GM23338 (cell line): ENCODE measurements around the gene CABLES1. TPM values are rescaled to one million over a fixed set of nuclear protein-coding genes. Genes with fewer than 3 reads are reported as not detected.
A peak's percentile ranks its signal among the peaks of the same experiment; 100 is the strongest.

Experiments
- ATAC-seq: fragments of 200-7000 bp; cut with Tn5 transposase; 3 replicates; pipeline ENCODE4 v1.9.1; 2020
- DNase-seq: peaks from one replicate; pipeline ENCODE4 v3.0.0-alpha.2; 2015; ENCODE audit warnings: low spot score
- H2AFZ ChIP-seq: fragments of 200-600 bp; sonication (generic); 2 replicates; pipeline ENCODE4 v1.8.0; 2016; ENCODE audit warnings: antibody characterized with exemption, mild to moderate bottlenecking, moderate library complexity
- H3F3A ChIP-seq: fragments of 200-600 bp; sonication (generic); replicated peaks from 2 replicates; pipeline ENCODE4 v1.8.0; 2017; ENCODE audit warnings: antibody characterized with exemption, mixed run types, low read depth
- H3K27ac ChIP-seq: fragments of 200-600 bp; sonication (generic); 2 replicates; pipeline ENCODE4 v1.6.1; 2016; ENCODE audit warnings: low read depth
- H3K27me3 ChIP-seq: fragments of 200-600 bp; sonication (generic); 2 replicates; pipeline ENCODE4 v1.8.0; 2016; ENCODE audit warnings: mild to moderate bottlenecking, mixed run types, moderate library complexity; ENCODE audit not compliant: insufficient read depth
- H3K36me3 ChIP-seq: fragments of 200-600 bp; sonication (generic); 2 replicates; pipeline ENCODE4 v1.8.0; 2016; ENCODE audit warnings: mild to moderate bottlenecking; ENCODE audit not compliant: insufficient read depth
- H3K4me1 ChIP-seq: fragments of 200-600 bp; sonication (generic); 2 replicates; pipeline ENCODE4 v1.8.0; 2016; ENCODE audit warnings: mild to moderate bottlenecking, moderate library complexity; ENCODE audit not compliant: insufficient read depth
- H3K4me2 ChIP-seq: fragments of 200-600 bp; sonication (generic); 2 replicates; pipeline ENCODE4 v1.7.1; 2017; ENCODE audit warnings: mixed run types
- H3K4me3 ChIP-seq: fragments of 200-600 bp; sonication (generic); 2 replicates; pipeline ENCODE4 v1.6.1; 2016; ENCODE audit warnings: mixed run types
- H3K79me2 ChIP-seq: fragments of 200-600 bp; sonication (generic); replicated peaks from 2 replicates; pipeline ENCODE4 v1.8.0; 2017; ENCODE audit warnings: mild to moderate bottlenecking; ENCODE audit not compliant: insufficient read depth
- H3K9me2 ChIP-seq: fragments of 200-600 bp; sonication (generic); 2 replicates; pipeline ENCODE4 v1.8.0; 2017; ENCODE audit not compliant: insufficient read depth
- H4K20me1 ChIP-seq: fragments of 200-600 bp; sonication (generic); replicated peaks from 2 replicates; pipeline ENCODE4 v1.8.0; 2017; ENCODE audit warnings: mild to moderate bottlenecking; ENCODE audit not compliant: insufficient read depth
- H3K27ac Mint-ChIP-seq: 2 replicates; pipeline ENCODE4 v1.8.0; 2020; ENCODE audit warnings: inconsistent platforms, mild to moderate bottlenecking, moderate library complexity, mixed read lengths
- H3K27me3 Mint-ChIP-seq: 3 replicates; pipeline ENCODE4 v1.8.0; 2022; ENCODE audit warnings: low read depth, mild to moderate bottlenecking, moderate library complexity, mixed read lengths, inconsistent platforms; ENCODE audit not compliant: insufficient read depth, poor library complexity
- H3K36me3 Mint-ChIP-seq: 3 replicates; pipeline ENCODE4 v1.8.0; 2021; ENCODE audit warnings: low read depth, mild to moderate bottlenecking, inconsistent platforms, moderate library complexity, mixed read lengths
- H3K4me1 Mint-ChIP-seq: 3 replicates; pipeline ENCODE4 v1.8.0; 2020; ENCODE audit warnings: mild to moderate bottlenecking, inconsistent platforms, mixed read lengths
- H3K4me3 Mint-ChIP-seq: 3 replicates; pipeline ENCODE4 v1.8.0; 2021; ENCODE audit warnings: moderate library complexity, mild to moderate bottlenecking, inconsistent platforms, mixed read lengths
- H3K9me3 Mint-ChIP-seq: 3 replicates; pipeline ENCODE4 v1.8.0; 2020; ENCODE audit warnings: moderate library complexity, mild to moderate bottlenecking, inconsistent platforms, mixed read lengths
- CREB1 ChIP-seq: fragments of 250-450 bp; sonication (Bioruptor Pico); IDR thresholded peaks from 2 replicates; pipeline ENCODE4 v1.5.0; 2020; ENCODE audit warnings: low read depth, mild to moderate bottlenecking, moderate library complexity
- STAT1 ChIP-seq: IDR thresholded peaks from one replicate; pipeline ENCODE4 v1.6.1; 2016; ENCODE audit warnings: antibody characterized with exemption; ENCODE audit not compliant: unreplicated experiment
- ZNF114 ChIP-seq: fragments of 250-450 bp; sonication (Bioruptor Pico); IDR thresholded peaks from 2 replicates; pipeline ENCODE4 v1.5.0; 2020; ENCODE audit warnings: mild to moderate bottlenecking, moderate library complexity
- ZNF331 ChIP-seq: fragments of 250-450 bp; sonication (Bioruptor Pico); IDR thresholded peaks from 2 replicates; pipeline ENCODE4 v1.5.0; 2020; ENCODE audit warnings: low read depth, mild to moderate bottlenecking, moderate library complexity
- polyA plus RNA-seq: library from polyadenylated mRNA; unstranded; fragments of >200 nt; fragmentation: Nextera tagmentation; extraction: Ambion mirVana; gene quantifications from 2 replicates; pipeline ENCODE4 v1.2.1, GENCODE V29; 2016
- total RNA-seq: library from RNA; depleted of rRNA; stranded (reverse); fragments of >200 nt; shearing (Covaris generic); gene quantifications from 2 replicates; pipeline ENCODE4 v1.2.3, GENCODE V29; 2014
- TF ChIP-seq, protein P1 (sequence below): IDR thresholded peaks from 2 replicates; pipeline ENCODE4 v1.6.1; 2016; ENCODE audit warnings: antibody characterized with exemption
- TF ChIP-seq, protein P2 (sequence below): fragments of 250-450 bp; sonication (Bioruptor Pico); IDR thresholded peaks from 2 replicates; pipeline ENCODE4 v1.5.0; 2020; ENCODE audit warnings: mild to moderate bottlenecking, moderate library complexity
- TF ChIP-seq, protein P3 (sequence below): IDR thresholded peaks from one replicate; pipeline ENCODE4 v1.6.1; 2018; ENCODE audit warnings: antibody characterized with exemption; ENCODE audit not compliant: unreplicated experiment
- TF ChIP-seq, protein P4 (sequence below), 2 experiments: fragments of 200-600 bp in 1 of 2; sonication (generic) in 1 of 2; conservative IDR thresholded peaks; 2 replicates each; pipeline versions ENCODE4 v1.5.1 to v1.6.1; 2016 to 2017; ENCODE audit warnings: antibody characterized with exemption in 2 of 2, low read depth in 2 of 2, mild to moderate bottlenecking in 2 of 2, moderate library complexity in 1 of 2

CABLES1 gene
- total and polyA plus RNA-seq, 2 experiments from 2014 or later: 2.6 to 12.4 TPM

DNA sequence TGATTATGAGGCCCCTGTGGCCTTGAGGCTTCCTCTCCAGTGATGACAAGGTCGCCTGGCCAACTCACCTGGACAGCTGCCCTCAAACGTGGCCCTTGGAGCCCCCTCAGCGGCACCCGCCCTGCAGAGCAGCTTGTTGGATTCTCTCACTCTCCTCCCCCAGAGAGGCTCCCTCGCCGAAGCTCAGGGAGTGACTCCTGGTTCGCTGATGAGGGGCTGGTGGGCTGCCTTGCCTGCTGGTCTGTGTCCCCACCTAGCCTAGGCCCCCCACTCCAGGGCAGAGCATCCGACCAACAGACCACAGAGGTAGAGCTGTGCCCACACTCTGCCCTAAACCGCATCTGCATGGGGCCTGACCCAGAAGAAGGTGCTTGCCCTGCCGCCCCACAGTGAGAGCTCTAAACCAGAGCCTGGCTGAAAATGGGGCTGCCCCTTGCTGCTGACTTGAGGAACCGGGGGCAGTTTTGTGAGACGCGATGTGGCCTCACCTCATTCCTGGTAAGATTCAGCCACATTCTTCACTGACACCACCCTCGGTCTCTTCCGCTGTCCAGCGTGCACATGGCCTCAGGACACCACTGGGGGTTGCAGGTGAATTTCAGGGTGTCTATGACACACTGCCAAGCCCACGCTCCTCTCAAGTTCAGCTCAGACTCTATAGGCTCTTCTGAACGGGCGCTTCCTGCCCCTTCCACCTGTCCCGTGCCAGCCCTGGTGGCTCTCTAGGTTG, 131.6 kb downstream of the CABLES1 start:
- peaks cover 12% of the 10 kb centered on the region for H3K9me2 ChIP-seq
- H3F3A ChIP-seq: no peaks in the 10 kb centered on the region
- no peaks in the 10 kb centered on the region for H3K27me3 ChIP-seq
- Mint-ChIP-seq H3K27me3 (peaks cover 9% of the 10 kb centered on the region), H3K36me3 (peaks cover 43% of the 10 kb centered on the region), H3K4me1 (peaks cover 20% of the 10 kb centered on the region), H3K9me3 (peaks cover 36% of the 10 kb centered on the region), H3K4me3 (no peak overlapping the region; the same call in 2 of the 3 replicates), H3K27ac (0 out of 2 replicates have a peak overlapping the region, but pooled peaks have one; percentile 27)
- TF ChIP-seq, protein P1, sequence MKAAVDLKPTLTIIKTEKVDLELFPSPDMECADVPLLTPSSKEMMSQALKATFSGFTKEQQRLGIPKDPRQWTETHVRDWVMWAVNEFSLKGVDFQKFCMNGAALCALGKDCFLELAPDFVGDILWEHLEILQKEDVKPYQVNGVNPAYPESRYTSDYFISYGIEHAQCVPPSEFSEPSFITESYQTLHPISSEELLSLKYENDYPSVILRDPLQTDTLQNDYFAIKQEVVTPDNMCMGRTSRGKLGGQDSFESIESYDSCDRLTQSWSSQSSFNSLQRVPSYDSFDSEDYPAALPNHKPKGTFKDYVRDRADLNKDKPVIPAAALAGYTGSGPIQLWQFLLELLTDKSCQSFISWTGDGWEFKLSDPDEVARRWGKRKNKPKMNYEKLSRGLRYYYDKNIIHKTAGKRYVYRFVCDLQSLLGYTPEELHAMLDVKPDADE: no peak
- TF ChIP-seq, protein P2, sequence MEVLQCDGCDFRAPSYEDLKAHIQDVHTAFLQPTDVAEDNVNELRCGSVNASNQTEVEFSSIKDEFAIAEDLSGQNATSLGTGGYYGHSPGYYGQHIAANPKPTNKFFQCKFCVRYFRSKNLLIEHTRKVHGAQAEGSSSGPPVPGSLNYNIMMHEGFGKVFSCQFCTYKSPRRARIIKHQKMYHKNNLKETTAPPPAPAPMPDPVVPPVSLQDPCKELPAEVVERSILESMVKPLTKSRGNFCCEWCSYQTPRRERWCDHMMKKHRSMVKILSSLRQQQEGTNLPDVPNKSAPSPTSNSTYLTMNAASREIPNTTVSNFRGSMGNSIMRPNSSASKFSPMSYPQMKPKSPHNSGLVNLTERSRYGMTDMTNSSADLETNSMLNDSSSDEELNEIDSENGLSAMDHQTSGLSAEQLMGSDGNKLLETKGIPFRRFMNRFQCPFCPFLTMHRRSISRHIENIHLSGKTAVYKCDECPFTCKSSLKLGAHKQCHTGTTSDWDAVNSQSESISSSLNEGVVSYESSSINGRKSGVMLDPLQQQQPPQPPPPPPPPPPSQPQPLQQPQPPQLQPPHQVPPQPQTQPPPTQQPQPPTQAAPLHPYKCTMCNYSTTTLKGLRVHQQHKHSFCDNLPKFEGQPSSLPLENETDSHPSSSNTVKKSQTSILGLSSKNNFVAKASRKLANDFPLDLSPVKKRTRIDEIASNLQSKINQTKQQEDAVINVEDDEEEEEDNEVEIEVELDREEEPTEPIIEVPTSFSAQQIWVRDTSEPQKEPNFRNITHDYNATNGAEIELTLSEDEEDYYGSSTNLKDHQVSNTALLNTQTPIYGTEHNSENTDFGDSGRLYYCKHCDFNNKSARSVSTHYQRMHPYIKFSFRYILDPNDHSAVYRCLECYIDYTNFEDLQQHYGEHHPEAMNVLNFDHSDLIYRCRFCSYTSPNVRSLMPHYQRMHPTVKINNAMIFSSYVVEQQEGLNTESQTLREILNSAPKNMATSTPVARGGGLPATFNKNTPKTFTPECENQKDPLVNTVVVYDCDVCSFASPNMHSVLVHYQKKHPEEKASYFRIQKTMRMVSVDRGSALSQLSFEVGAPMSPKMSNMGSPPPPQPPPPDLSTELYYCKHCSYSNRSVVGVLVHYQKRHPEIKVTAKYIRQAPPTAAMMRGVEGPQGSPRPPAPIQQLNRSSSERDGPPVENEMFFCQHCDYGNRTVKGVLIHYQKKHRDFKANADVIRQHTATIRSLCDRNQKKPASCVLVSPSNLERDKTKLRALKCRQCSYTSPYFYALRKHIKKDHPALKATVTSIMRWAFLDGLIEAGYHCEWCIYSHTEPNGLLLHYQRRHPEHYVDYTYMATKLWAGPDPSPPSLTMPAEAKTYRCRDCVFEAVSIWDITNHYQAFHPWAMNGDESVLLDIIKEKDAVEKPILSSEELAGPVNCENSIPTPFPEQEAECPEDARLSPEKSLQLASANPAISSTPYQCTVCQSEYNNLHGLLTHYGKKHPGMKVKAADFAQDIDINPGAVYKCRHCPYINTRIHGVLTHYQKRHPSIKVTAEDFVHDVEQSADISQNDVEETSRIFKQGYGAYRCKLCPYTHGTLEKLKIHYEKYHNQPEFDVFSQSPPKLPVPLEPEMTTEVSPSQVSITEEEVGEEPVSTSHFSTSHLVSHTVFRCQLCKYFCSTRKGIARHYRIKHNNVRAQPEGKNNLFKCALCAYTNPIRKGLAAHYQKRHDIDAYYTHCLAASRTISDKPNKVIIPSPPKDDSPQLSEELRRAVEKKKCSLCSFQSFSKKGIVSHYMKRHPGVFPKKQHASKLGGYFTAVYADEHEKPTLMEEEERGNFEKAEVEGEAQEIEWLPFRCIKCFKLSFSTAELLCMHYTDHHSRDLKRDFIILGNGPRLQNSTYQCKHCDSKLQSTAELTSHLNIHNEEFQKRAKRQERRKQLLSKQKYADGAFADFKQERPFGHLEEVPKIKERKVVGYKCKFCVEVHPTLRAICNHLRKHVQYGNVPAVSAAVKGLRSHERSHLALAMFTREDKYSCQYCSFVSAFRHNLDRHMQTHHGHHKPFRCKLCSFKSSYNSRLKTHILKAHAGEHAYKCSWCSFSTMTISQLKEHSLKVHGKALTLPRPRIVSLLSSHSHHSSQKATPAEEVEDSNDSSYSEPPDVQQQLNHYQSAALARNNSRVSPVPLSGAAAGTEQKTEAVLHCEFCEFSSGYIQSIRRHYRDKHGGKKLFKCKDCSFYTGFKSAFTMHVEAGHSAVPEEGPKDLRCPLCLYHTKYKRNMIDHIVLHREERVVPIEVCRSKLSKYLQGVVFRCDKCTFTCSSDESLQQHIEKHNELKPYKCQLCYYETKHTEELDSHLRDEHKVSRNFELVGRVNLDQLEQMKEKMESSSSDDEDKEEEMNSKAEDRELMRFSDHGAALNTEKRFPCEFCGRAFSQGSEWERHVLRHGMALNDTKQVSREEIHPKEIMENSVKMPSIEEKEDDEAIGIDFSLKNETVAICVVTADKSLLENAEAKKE (CRISPR knock-in tag): no peak
- no peak overlapping the region for H2AFZ ChIP-seq
- DNase-seq: no peak
- H3K4me1 ChIP-seq: peaks cover 18% of the 10 kb centered on the region
- 0 out of 2 replicates have a peak, but pooled peaks cover 6% of the 10 kb centered on the region for H3K36me3 ChIP-seq
- H4K20me1 ChIP-seq: no peaks in the 10 kb centered on the region
- no peak for ATAC-seq
- H3K4me3 ChIP-seq: no peak overlapping the region
- no peak overlapping the region for H3K4me2 ChIP-seq
- no peaks in the 10 kb centered on the region for H3K79me2 ChIP-seq
- no peak overlapping the region for H3K27ac ChIP-seq

DNA sequence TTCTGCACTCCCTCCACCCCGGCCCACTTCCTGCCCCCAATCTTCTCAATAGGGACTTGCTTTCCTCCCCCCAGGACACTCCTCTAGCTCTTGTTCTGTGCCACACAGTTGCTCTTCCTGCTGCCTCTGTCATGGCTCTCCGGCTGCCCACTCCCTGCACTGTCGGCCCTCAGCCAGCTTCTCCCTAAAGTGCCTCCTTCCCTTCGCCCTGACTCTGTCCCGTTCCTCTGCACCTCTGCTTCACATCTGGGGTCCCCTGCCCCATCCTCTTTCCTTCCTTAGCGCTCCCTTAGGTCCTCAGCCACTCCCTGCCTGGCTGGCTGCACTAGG, 132.1 kb downstream of the CABLES1 start:
- Mint-ChIP-seq H3K4me3 (no peak overlapping the region; the same call in 2 of the 3 replicates), H3K4me1 (peaks cover 20% of the 10 kb centered on the region), H3K27me3 (peaks cover 9% of the 10 kb centered on the region), H3K9me3 (peaks cover 38% of the 10 kb centered on the region), H3K36me3 (peaks cover 46% of the 10 kb centered on the region), H3K27ac (peak overlapping the region; percentile 27; the same call in 1 of the 2 replicates)
- Histone ChIP-seq H3K4me1 (peaks cover 18% of the 10 kb centered on the region), H3K4me3 (no peak overlapping the region), H3K27me3 (no peaks in the 10 kb centered on the region), H2AFZ (no peak overlapping the region), H3K79me2 (no peaks in the 10 kb centered on the region), H3F3A (no peaks in the 10 kb centered on the region), H3K27ac (no peak overlapping the region), H3K9me2 (peaks cover 8% of the 10 kb centered on the region), H4K20me1 (no peaks in the 10 kb centered on the region), H3K4me2 (no peak overlapping the region), H3K36me3 (0 out of 2 replicates have a peak, but pooled peaks cover 6% of the 10 kb centered on the region)
- ATAC-seq: no peak
- DNase-seq: no peak
- TF ChIP-seq CREB1 (CRISPR knock-in tag): no peak
- no peak for TF ChIP-seq STAT1
- no peak for TF ChIP-seq ZNF331 (CRISPR knock-in tag)
- no peak for TF ChIP-seq ZNF114
- TF ChIP-seq, protein P3, sequence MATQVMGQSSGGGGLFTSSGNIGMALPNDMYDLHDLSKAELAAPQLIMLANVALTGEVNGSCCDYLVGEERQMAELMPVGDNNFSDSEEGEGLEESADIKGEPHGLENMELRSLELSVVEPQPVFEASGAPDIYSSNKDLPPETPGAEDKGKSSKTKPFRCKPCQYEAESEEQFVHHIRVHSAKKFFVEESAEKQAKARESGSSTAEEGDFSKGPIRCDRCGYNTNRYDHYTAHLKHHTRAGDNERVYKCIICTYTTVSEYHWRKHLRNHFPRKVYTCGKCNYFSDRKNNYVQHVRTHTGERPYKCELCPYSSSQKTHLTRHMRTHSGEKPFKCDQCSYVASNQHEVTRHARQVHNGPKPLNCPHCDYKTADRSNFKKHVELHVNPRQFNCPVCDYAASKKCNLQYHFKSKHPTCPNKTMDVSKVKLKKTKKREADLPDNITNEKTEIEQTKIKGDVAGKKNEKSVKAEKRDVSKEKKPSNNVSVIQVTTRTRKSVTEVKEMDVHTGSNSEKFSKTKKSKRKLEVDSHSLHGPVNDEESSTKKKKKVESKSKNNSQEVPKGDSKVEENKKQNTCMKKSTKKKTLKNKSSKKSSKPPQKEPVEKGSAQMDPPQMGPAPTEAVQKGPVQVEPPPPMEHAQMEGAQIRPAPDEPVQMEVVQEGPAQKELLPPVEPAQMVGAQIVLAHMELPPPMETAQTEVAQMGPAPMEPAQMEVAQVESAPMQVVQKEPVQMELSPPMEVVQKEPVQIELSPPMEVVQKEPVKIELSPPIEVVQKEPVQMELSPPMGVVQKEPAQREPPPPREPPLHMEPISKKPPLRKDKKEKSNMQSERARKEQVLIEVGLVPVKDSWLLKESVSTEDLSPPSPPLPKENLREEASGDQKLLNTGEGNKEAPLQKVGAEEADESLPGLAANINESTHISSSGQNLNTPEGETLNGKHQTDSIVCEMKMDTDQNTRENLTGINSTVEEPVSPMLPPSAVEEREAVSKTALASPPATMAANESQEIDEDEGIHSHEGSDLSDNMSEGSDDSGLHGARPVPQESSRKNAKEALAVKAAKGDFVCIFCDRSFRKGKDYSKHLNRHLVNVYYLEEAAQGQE: no peak
- TF ChIP-seq, protein P4, sequence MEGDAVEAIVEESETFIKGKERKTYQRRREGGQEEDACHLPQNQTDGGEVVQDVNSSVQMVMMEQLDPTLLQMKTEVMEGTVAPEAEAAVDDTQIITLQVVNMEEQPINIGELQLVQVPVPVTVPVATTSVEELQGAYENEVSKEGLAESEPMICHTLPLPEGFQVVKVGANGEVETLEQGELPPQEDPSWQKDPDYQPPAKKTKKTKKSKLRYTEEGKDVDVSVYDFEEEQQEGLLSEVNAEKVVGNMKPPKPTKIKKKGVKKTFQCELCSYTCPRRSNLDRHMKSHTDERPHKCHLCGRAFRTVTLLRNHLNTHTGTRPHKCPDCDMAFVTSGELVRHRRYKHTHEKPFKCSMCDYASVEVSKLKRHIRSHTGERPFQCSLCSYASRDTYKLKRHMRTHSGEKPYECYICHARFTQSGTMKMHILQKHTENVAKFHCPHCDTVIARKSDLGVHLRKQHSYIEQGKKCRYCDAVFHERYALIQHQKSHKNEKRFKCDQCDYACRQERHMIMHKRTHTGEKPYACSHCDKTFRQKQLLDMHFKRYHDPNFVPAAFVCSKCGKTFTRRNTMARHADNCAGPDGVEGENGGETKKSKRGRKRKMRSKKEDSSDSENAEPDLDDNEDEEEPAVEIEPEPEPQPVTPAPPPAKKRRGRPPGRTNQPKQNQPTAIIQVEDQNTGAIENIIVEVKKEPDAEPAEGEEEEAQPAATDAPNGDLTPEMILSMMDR (conservative IDR thresholded peaks at IDR 0.05; ENCODE audit: low read depth in 2 of 2): no peak
